GM18505 (cell line): ENCODE results near the gene PDE9A.

ENCODE experiments used
- ATAC-seq: cut with Tn5 transposase; IDR thresholded peaks from one replicate; pipeline ENCODE4 v1.9.1; 2021; ENCODE audit not compliant: unreplicated experiment
- POLR2A ChIP-seq: IDR thresholded peaks from 4 replicates; pipeline ENCODE4 v1.6.1; 2011; ENCODE audit warnings: borderline replicate concordance; ENCODE audit not compliant: insufficient read depth, insufficient read length; ENCODE audit errors: extremely low read depth

Gene PDE9A

DNA sequence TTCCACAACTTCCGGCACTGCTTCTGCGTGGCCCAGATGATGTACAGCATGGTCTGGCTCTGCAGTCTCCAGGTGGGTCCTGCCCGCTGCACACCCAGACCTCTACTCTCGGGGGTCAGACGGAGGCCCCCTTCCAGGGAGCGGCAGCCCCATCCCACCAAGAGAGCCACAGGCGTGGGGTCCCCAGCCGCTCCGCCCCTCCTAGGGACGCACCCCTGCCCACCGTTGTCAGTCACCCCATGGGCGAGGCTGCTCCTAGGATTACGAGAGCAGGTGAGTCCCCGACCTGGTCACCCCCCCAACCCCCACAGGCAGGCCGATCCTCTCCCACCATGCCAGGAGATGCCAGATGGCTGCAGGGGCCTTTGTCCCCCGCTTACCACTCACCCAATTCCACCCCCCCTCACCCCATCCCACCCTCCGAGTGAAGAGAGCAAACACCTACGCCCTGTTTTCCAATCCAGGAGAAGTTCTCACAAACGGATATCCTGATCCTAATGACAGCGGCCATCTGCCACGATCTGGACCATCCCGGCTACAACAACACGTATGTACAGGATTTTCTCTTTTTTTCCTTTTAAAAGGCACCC, 107.0 kb downstream of the PDE9A start:
- no peak for ATAC-seq

DNA sequence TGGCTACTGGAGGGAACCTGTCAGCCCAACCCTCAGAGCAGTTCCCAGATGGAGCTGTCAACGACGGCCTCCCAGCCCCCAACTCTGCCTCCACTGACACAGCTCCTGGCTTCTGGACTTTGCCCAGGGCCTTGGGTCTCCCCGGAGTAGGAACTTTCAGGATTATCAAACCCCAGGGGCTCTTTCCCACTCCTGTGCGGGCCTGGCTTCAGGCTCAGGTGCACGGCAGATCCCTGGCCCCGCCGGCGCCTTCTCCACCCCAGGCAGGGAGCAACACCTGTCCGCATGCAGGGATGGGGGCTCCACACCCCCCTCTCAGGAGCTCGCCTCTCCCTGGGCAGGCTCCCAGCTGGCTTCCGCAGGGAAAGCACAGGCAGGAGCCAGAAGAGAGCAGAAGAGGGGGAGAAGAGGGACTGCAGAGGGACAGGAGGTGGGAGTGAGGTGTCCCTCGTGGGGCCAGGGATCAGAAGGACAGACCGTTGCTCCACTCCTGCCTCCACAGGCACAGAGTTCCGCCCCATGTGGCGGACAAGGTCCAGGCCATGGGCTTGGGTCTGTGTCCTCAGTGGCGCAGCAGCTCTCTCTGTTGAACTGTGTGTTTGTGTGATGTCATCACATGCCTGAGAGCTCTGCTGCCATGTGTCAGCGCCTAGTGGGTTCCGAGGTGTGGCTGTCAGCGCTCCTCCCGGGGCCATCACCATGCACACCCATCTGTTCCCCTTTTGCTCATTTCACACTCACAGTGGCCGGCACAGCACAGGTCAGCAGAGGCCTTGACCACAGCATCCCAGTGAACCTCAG, 107.7 kb downstream of the PDE9A start:
- ATAC-seq, result no peak

More for the DNA sequence above, 107.0 kb downstream of the PDE9A start:
- TF ChIP-seq POLR2A, result no peak

DNA sequence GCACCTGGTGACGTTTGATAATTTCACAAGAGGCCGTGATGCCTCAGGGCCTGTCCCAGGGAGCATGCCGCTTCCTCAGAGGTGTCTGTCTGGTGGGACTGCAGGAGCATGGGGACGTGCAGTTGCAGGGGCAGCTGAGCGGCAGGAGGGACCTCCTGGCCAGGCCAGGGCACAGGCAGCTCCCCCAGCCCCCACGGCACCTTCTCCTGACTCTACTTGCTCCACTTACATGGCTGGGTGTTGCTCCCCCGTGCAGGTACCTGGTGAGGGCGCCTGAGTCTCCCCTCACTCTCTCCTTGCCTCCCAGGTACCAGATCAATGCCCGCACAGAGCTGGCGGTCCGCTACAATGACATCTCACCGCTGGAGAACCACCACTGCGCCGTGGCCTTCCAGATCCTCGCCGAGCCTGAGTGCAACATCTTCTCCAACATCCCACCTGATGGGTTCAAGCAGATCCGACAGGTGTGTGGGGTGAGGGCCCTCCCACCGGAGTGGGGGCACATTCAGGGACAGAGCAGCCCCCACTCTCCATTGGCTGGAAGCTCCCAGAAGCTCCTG, 108.4 kb downstream of the PDE9A start:
- TF ChIP-seq POLR2A, result no peak
- no peak for ATAC-seq

More for the DNA sequence above, 107.7 kb downstream of the PDE9A start:
- no peak for TF ChIP-seq POLR2A

DNA sequence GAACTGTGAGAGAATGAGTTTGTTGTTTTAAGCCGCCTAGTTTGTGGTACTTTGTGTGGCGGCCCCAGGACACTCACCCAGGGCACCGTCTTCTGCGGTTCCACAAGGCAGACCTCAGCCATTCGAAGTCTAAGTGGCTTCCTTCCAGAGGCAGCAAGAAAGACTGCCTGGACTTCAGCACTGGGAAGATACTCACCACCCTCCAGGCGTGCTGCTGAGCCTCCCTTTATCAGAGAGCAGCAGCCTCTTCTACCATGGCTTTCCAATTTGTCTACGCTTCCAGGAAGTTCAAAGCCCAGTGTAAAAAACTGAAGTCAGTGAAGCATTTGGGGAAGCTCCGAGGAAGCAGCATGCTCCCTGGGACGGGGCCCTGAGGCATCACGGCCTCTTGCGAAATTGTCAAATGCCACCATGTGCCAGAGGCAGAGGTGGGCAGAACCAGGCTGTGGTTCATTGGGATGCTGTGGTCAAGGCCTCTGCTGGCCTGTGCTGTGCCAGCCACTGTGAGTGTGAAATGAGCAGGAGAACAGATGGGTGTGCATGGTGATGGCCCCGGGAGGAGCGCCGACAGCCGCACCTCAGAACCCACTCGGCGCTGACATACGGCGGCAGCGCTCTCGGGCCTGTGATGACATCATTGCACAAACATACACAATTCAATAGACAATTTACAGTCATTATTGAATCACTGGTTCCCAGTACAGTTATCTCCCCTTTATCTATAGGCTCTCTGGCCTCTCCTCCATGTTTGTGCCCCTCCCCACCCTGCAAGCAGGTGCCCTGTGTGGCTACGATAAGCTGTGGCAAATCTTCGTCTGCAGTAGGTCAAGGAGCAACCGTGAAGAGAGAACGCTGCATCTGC, 110.4 kb downstream of the PDE9A start:
- TF ChIP-seq POLR2A, result no peak

DNA sequence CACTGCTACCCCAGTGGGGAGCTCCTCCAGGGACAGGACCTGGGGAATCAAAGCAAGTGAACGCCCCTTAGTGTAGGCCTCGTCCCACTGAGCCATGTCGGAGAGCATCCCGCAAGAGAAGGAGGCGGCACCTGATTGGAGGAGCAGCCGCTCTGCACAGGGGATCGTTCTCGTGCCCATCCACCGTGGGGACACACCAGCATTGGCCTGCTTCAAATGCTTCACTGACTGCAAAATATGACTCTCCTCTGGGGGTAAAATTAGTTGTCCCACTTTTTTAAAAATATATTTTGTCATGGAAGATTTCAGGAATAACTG, 111.0 kb downstream of the PDE9A start:
- TF ChIP-seq POLR2A, result no peak
- ATAC-seq, result no peak

More for the DNA sequence above, 110.4 kb downstream of the PDE9A start:
- ATAC-seq, result no peak

DNA sequence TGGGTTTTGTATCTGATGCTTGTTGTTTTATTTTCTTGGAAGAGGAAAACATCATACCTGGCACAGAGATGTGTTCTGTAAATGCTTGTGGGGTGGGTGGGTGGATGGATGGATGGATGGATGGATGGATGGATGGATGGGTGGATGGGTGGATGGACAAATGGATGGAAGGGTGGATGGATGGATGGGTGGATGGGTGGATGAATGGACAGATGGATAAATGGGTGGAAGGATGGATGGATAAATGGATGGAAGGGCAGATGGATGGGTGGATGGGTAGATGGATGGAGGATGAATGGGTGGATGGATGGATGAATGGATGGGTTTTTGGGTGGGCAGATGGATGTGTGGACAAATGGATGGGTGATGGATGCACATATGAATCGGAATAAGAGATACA, 111.5 kb downstream of the PDE9A start:
- no peak for ATAC-seq
- TF ChIP-seq POLR2A, result no peak

DNA sequence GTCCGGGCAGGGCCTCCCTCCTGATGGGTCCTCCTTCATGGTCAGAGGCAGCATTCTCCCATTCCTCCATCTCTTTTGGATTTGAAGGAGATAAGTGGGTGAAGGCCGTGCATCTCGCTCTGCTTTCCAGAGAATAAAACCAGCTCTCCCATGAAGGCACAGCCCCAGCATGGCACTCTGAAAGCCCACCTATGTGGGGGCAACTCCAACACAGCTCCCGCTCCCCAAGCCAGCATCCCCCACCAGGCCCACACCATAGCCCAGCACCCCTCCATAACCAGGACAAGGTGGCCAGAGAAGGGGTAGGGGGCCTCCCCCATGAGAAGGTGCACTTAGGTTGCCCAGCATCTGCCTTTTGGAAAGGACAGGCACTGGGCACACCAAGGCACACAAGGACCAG, 112.2 kb downstream of the PDE9A start:
- TF ChIP-seq POLR2A, result no peak
- ATAC-seq, result no peak

DNA sequence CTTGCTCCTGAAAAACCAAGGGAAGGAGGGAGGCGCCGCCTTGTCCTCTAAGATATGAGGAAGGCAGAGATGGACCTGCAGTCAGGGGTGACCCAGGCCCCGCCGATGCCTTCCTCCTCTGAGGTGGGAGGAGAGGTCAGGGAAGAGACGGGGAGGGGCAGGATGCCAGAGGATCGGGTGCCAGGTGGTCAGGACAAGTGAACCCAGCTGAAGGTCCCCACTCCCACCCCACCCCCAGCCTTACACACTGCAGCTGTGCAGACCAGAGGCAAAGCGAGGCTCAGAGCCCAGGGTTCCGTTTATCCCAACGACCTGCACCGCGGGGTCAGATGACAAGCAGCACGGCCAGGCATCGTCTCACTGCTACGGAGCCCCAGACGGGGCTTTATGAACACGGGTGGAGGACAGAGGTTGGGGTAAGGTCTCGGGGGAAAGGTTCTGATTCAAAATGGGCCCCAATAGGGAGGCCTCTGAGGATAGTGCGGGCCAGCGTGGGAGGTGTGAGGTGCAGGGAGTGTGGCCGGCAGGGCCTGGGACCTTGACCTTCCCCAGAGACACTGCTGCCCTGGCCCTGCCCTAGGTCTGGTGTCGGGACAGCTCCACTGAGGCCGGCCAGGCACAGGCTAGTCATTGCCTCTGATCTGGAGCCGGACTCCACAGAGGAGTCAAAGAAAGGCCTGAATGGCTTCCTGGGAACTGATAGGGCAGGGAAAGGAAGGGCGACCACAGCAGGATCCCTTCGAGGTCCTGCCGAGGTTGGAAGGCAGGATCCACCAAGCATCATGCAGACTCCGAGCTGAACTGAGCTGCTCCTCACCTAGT, 113.5 kb downstream of the PDE9A start:
- TF ChIP-seq POLR2A, result no peak
- no peak for ATAC-seq

DNA sequence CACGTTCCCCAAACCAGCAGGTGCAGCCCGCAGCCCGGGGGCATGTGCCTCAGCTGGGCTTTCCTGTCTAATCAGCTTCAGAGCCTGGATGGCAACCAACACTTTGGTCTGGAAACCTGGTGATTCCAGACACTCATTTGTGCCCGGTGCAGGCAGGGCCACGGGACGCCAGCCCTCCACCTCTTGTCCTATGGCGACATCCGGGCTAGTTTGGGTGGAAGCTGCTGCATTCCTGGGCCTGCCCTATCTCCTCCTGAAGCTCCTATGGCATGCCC, 114.1 kb downstream of the PDE9A start:
- ATAC-seq, result no peak
- TF ChIP-seq POLR2A, result no peak

DNA sequence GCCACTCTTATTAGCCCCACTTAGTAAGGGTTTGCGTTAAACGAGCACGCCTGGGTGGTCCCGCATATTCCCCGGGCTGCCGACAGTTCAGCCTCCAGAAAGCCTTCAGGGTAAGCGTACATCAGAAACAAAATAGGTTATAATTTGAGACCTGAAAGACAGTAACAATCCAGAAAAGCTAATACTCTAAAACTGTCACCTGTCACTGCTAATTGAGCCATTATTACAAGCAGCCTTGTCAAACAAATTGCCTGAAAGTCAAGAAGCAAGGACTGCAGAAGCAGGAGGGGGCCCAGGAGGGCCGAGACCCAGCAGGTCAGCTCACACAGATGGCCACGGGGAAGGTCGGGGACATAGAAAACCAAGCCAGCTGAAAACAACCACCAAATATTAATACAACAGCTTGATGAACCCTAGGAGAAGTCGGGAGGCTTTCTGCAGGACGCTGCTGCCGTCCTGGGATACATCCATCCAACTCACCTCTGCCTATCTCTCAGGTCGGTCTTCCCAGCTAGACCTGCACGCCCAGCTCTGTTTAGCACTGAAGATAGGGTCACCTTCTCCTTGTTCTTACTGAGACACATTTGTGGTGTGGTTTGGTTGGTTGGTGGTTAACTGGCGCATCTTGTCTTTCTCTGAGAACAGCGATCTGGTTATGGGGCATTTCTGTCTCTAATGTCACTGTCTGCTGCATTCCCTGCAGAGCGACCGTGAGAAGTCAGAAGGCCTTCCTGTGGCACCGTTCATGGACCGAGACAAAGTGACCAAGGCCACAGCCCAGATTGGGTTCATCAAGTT, 115.1 kb downstream of the PDE9A start:
- TF ChIP-seq POLR2A, result no peak

DNA sequence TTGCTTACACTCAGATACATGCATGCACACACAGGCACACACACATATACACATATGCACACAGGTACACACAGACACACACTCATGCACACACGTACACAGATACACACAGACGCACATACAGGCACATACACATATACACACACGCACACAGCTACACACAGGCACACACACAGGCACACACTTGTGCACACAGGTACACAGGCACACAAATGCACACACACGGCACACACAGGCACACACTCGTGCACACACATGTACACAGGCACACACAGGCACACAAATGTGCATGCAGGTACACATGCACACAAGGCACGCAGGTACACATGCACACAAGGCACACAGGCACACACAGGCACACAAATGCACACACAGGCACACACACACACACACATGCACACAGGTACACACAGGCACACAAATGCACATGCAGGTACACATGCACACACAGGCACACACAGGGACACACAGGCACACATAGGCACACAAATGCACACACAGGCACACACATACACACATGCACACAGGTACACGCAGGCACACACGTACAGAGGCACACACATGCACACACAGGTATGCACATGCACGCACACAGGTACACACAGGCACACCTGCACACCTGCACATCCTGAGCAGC, 115.9 kb downstream of the PDE9A start:
- no peak for TF ChIP-seq POLR2A
- ATAC-seq, result no peak

More for the DNA sequence above, 115.1 kb downstream of the PDE9A start:
- no peak for ATAC-seq
